Measurements from ENCODE around the gene CCDC13.

Gene CCDC13

GRCh38 chr3:42728668-42729364, 44.2 kb downstream of the CCDC13 start:
- no peak for TF ChIP-seq CTCF (IDR thresholded peaks at IDR 0.05; ENCODE audit: low read depth, low read length)
- H3K4me3 ChIP-seq (replicated peaks in 1 of 2; ENCODE audit: low read depth in 2 of 2, low read length in 2 of 2): no peak overlapping the region
- no peak for DNase-seq (ENCODE audit: low read depth in 2 of 2)

- no peak for TF ChIP-seq CTCF (IDR thresholded peaks at IDR 0.05; ENCODE audit: low read depth, low read length)
- H3K4me3 ChIP-seq (replicated peaks in 1 of 2; ENCODE audit: low read depth in 2 of 2, low read length in 2 of 2): no peak overlapping the region
- no peak for DNase-seq (ENCODE audit: low read depth in 2 of 2)
Observed at GRCh38 chr3:42728056-42728455, 45.0 kb downstream of the CCDC13 start.

- no peak overlapping the region for H3K4me3 ChIP-seq (replicated peaks in 1 of 2; ENCODE audit: low read depth in 2 of 2, low read length in 2 of 2)
- DNase-seq (ENCODE audit: low read depth in 2 of 2): no peak
Observed at GRCh38 chr3:42725454-42725853, 47.6 kb downstream of the CCDC13 start.

GRCh38 chr3:42723219-42723618, 49.8 kb downstream of the CCDC13 start:
- DNase-seq (ENCODE audit: low read depth in 2 of 2): no peak
- no peak for TF ChIP-seq CTCF (IDR thresholded peaks at IDR 0.05; ENCODE audit: low read depth, low read length)

More at GRCh38 chr3:42725454-42725853, 47.6 kb downstream of the CCDC13 start:
- TF ChIP-seq CTCF (IDR thresholded peaks at IDR 0.05; ENCODE audit: low read depth, low read length): no peak

More at GRCh38 chr3:42723219-42723618, 49.8 kb downstream of the CCDC13 start:
- no peak overlapping the region for H3K4me3 ChIP-seq (replicated peaks in 1 of 2; ENCODE audit: low read depth in 2 of 2, low read length in 2 of 2)
